HEK293T (cell line): ENCODE data around the gene FGD5.

Experiments used
- CTCF ChIA-PET: fragments of 350-600 bp; formaldehyde crosslinking; extraction: SDS; loops from one replicate; lab custom pipeline; 2021; ENCODE audit warnings: antibody characterized with exemption, inconsistent platforms; lab: Yijun Ruan, JAX
- POLR2A ChIA-PET: fragments of 350-600 bp; formaldehyde crosslinking; extraction: SDS; loops from one replicate; lab custom pipeline; 2020; ENCODE audit warnings: antibody characterized with exemption, inconsistent platforms; lab: Yijun Ruan, JAX
- DNase-seq: peaks from one replicate; pipeline ENCODE4 v3.0.0; 2012; ENCODE audit warnings: mixed read lengths; ENCODE audit errors: extremely low spot score
- ARNT ChIP-seq: fragments of 450-650 bp; IDR thresholded peaks from 2 replicates; pipeline ENCODE4 v1.6.1; 2017; ENCODE audit warnings: mild to moderate bottlenecking
- BHLHE40 ChIP-seq: fragments of 450-650 bp; IDR thresholded peaks from 2 replicates; pipeline ENCODE4 v1.6.1; 2016; ENCODE audit warnings: mild to moderate bottlenecking, moderate library complexity, borderline replicate concordance
- CTBP1 ChIP-seq: fragments of 450-650 bp; IDR thresholded peaks from 2 replicates; pipeline ENCODE4 v1.6.1; 2016; ENCODE audit warnings: borderline replicate concordance
- ELF4 ChIP-seq: fragments of 450-650 bp; IDR thresholded peaks from 2 replicates; pipeline ENCODE4 v1.6.1; 2017; ENCODE audit warnings: antibody characterized with exemption
- FOXA1 ChIP-seq: fragments of 450-650 bp; IDR thresholded peaks from 2 replicates; pipeline ENCODE4 v1.6.1; 2016; ENCODE audit warnings: mild to moderate bottlenecking
- FOXK2 ChIP-seq: fragments of 450-650 bp; IDR thresholded peaks from 2 replicates; pipeline ENCODE4 v1.6.1; 2016; ENCODE audit warnings: mild to moderate bottlenecking
- FOXM1 ChIP-seq: fragments of 450-650 bp; IDR thresholded peaks from 2 replicates; pipeline ENCODE4 v1.6.1; 2017; ENCODE audit warnings: mild to moderate bottlenecking, borderline replicate concordance
- HDGF ChIP-seq: fragments of 450-650 bp; IDR thresholded peaks from 2 replicates; pipeline ENCODE4 v1.6.1; 2017; ENCODE audit warnings: antibody characterized with exemption, borderline replicate concordance
- L3MBTL2 ChIP-seq: fragments of 450-650 bp; conservative IDR thresholded peaks from 2 replicates; pipeline ENCODE4 v1.6.1; 2016; ENCODE audit warnings: mild to moderate bottlenecking
- LEF1 ChIP-seq: fragments of 450-650 bp; IDR thresholded peaks from 2 replicates; pipeline ENCODE4 v1.6.1; 2017; ENCODE audit warnings: mild to moderate bottlenecking, borderline replicate concordance
- NFRKB ChIP-seq: fragments of 450-650 bp; IDR thresholded peaks from 2 replicates; pipeline ENCODE4 v1.6.1; 2016; ENCODE audit warnings: mild to moderate bottlenecking, moderate library complexity
- PKNOX1 ChIP-seq: fragments of 450-650 bp; IDR thresholded peaks from 2 replicates; pipeline ENCODE4 v1.6.1; 2016
- SP1 ChIP-seq: fragments of 450-650 bp; IDR thresholded peaks from 2 replicates; pipeline ENCODE4 v1.6.1; 2017
- SUZ12 ChIP-seq: fragments of 450-650 bp; IDR thresholded peaks from 2 replicates; pipeline ENCODE4 v1.6.1; 2016; ENCODE audit warnings: mild to moderate bottlenecking
- TARDBP ChIP-seq: fragments of 450-650 bp; IDR thresholded peaks from 2 replicates; pipeline ENCODE4 v1.6.1; 2016
- ZNF384 ChIP-seq: fragments of 450-650 bp; IDR thresholded peaks from 2 replicates; pipeline ENCODE4 v1.6.1; 2016

The FGD5 gene

GRCh38 chr3:14852717-14853116 is 34.0 kb downstream of the FGD5 start:
- CTCF ChIA-PET, result no interaction called here
- no peak for DNase-seq
- TF ChIP-seq ZNF384 (no peak), CTBP1 (no peak), ARNT (no peak)
- POLR2A ChIA-PET, result no interaction called here

GRCh38 chr3:14853271-14853951 is 34.6 kb downstream of the FGD5 start:
- CTCF ChIA-PET, result no interaction called here

GRCh38 chr3:14857506-14857905 is 38.7 kb downstream of the FGD5 start:
- no peak for DNase-seq
- CTCF ChIA-PET, result no interaction called here
- no peak for TF ChIP-seq TARDBP
- TF ChIP-seq ARNT, result no peak
- TF ChIP-seq ZNF384, result no peak
- no peak for TF ChIP-seq SP1
- no peak for TF ChIP-seq L3MBTL2
- no peak for TF ChIP-seq HDGF
- no peak for TF ChIP-seq CTBP1
- no peak for TF ChIP-seq ELF4
- TF ChIP-seq LEF1, result no peak
- TF ChIP-seq NFRKB, result no peak
- TF ChIP-seq SUZ12, result no peak
- no peak for TF ChIP-seq PKNOX1
- TF ChIP-seq BHLHE40, result no peak
- no peak for TF ChIP-seq FOXM1
- TF ChIP-seq FOXA1, result no peak
- no peak for TF ChIP-seq FOXK2
- POLR2A ChIA-PET, result no interaction called here

More at GRCh38 chr3:14853271-14853951, 34.6 kb downstream of the FGD5 start:
- no peak for DNase-seq
- POLR2A ChIA-PET, result no interaction called here
- TF ChIP-seq ZNF384 (peak; percentile 67), PKNOX1 (no peak)

- TF ChIP-seq L3MBTL2, result no peak
- no peak for TF ChIP-seq ELF4
- no peak for TF ChIP-seq HDGF
- no peak for TF ChIP-seq SUZ12
- no peak for DNase-seq
- CTCF ChIA-PET, result no interaction called here
- POLR2A ChIA-PET, result no interaction called here
Observed at GRCh38 chr3:14858105-14858504, 39.3 kb downstream of the FGD5 start.

- TF ChIP-seq NFRKB, result no peak
- no peak for TF ChIP-seq FOXM1
- no peak for TF ChIP-seq CTBP1
- no peak for TF ChIP-seq BHLHE40
- no peak for TF ChIP-seq SP1
- TF ChIP-seq ELF4, result no peak
- TF ChIP-seq TARDBP, result no peak
- TF ChIP-seq FOXK2, result no peak
- TF ChIP-seq ZNF384, result no peak
- no peak for TF ChIP-seq FOXA1
- TF ChIP-seq HDGF, result no peak
- no peak for TF ChIP-seq PKNOX1
- TF ChIP-seq ARNT, result no peak
- TF ChIP-seq LEF1, result no peak
- no peak for TF ChIP-seq L3MBTL2
- TF ChIP-seq SUZ12, result no peak
- ChIA-PET POLR2A (no interaction called here), CTCF (no interaction called here)
- no peak for DNase-seq
Observed at GRCh38 chr3:14859880-14860279, 41.1 kb downstream of the FGD5 start.

- ChIA-PET CTCF (interaction anchor here (0.7 to 1.2 kb wide), 3 partner anchors 9 to 52 kb away, joined by 3 read pairs; no protein-coding TSS in a partner anchor), POLR2A (interaction anchor here (0.7 to 0.9 kb wide), 2 partner anchors 29 to 204 kb away, joined by 3 to 4 read pairs; partner anchors contain the start of gene MRPS25)
- DNase-seq, result no peak
- TF ChIP-seq L3MBTL2 (no peak), ELF4 (no peak), TARDBP (no peak), FOXA1 (no peak), ZNF384 (no peak), FOXM1 (no peak), SP1 (no peak), ARNT (no peak), SUZ12 (no peak), HDGF (no peak), CTBP1 (no peak), FOXK2 (no peak), LEF1 (no peak), BHLHE40 (no peak)
Observed at GRCh38 chr3:14861031-14861430, 42.3 kb downstream of the FGD5 start.
